Effector memory CD8-positive, alpha-beta T cell (primary cell): ENCODE results near the gene SSR4.
A peak's percentile ranks its signal among the peaks of the same experiment; 100 is the strongest.

Source experiments
- ATAC-seq: fragments of 150-1000 bp; cut with Tn5 transposase; replicated peaks from 2 replicates; pipeline ENCODE4 v1.10.0; 2021; ENCODE audit warnings: mild to moderate bottlenecking, moderate library complexity
- DNase-seq, 3 experiments: peaks; one replicate each; pipeline ENCODE4 v3.0.0; 2021
- H3K27ac Mint-ChIP-seq, 2 donors: one replicate each; pipeline ENCODE4 v1.8.0; 2022; ENCODE audit warnings: mild to moderate bottlenecking in 2 of 2, mixed read lengths in 2 of 2, moderate library complexity in 2 of 2
- H3K27me3 Mint-ChIP-seq, 2 donors: one replicate each; pipeline ENCODE4 v1.8.0; 2022; ENCODE audit warnings: mixed read lengths in 2 of 2
- H3K36me3 Mint-ChIP-seq: one replicate; pipeline ENCODE4 v1.8.0; 2022; ENCODE audit warnings: mild to moderate bottlenecking, moderate library complexity, mixed read lengths; ENCODE audit not compliant: insufficient read depth
- H3K4me1 Mint-ChIP-seq, 2 donors: one replicate each; pipeline ENCODE4 v1.8.0; 2022; ENCODE audit warnings: low read depth in 2 of 2, mixed read lengths in 2 of 2
- H3K4me3 Mint-ChIP-seq, 2 donors: one replicate each; pipeline ENCODE4 v1.8.0; 2022; ENCODE audit warnings: mild to moderate bottlenecking in 2 of 2, mixed read lengths in 2 of 2, moderate library complexity in 2 of 2
- H3K9me3 Mint-ChIP-seq, 2 donors: one replicate each; pipeline ENCODE4 v1.8.0; 2022; ENCODE audit warnings: mixed read lengths in 2 of 2

Gene SSR4

GRCh38 chrX:153828723-153829548 lies 34.5 kb downstream of the SSR4 start:
- Mint-ChIP-seq H3K27me3 (no peaks in the 10 kb centered on the region), H3K9me3 (no peaks in the 10 kb centered on the region), H3K4me1 (peaks cover 17 to 19% of the 10 kb centered on the region in 2 donors), H3K36me3 (no peaks in the 10 kb centered on the region), H3K27ac (peak overlapping the region in 1 of 2 donors; percentile 44), H3K4me3 (peak overlapping the region; percentile 75 to 84)
- DNase-seq (no peak), ATAC-seq (peak; percentile 38)

- ATAC-seq (no peak), DNase-seq (no peak)
- peak overlapping the region; percentile 75 to 84 for H3K4me3 Mint-ChIP-seq
- no peaks in the 10 kb centered on the region for H3K27me3 Mint-ChIP-seq
- H3K4me1 Mint-ChIP-seq, result peaks cover 17 to 19% of the 10 kb centered on the region in 2 donors
- peak overlapping the region in 1 of 2 donors; percentile 44 for H3K27ac Mint-ChIP-seq
- H3K36me3 Mint-ChIP-seq, result no peaks in the 10 kb centered on the region
- H3K9me3 Mint-ChIP-seq, result no peaks in the 10 kb centered on the region
Observed at GRCh38 chrX:153829549-153829798, 35.0 kb downstream of the SSR4 start.

GRCh38 chrX:153829799-153830639 lies 35.6 kb downstream of the SSR4 start, which contains the start of gene PDZD4:
PDZD4 (minus strand) TSS chrX:153830544; CDS start chrX:153830298, 246 bp downstream.
- Mint-ChIP-seq H3K36me3 (no peaks in the 10 kb centered on the region), H3K4me1 (peaks cover 17 to 19% of the 10 kb centered on the region in 2 donors), H3K9me3 (no peaks in the 10 kb centered on the region), H3K27me3 (no peaks in the 10 kb centered on the region), H3K4me3 (peak within 1 kb of the TSS; percentile 75 to 84), H3K27ac (peak within 1 kb of the TSS in 1 of 2 donors; percentile 68)
- DNase-seq (no peak), ATAC-seq (peak; percentile 69)

GRCh38 chrX:153830640-153831428 lies 36.4 kb downstream of the SSR4 start:
- H3K27ac Mint-ChIP-seq, result no peak overlapping the region
- no peaks in the 10 kb centered on the region for H3K27me3 Mint-ChIP-seq
- H3K4me3 Mint-ChIP-seq, result peak overlapping the region; percentile 18 to 63

GRCh38 chrX:153831429-153832150 lies 37.1 kb downstream of the SSR4 start:
- no peaks in the 10 kb centered on the region for H3K9me3 Mint-ChIP-seq
- no peaks in the 10 kb centered on the region for H3K27me3 Mint-ChIP-seq
- no peak for DNase-seq
- H3K4me1 Mint-ChIP-seq, result peaks cover 16 to 18% of the 10 kb centered on the region in 2 donors
- ATAC-seq, result no peak
- peak overlapping the region; percentile 40 to 63 for H3K4me3 Mint-ChIP-seq
- no peaks in the 10 kb centered on the region for H3K36me3 Mint-ChIP-seq
- H3K27ac Mint-ChIP-seq, result peak overlapping the region in 1 of 2 donors; percentile 68

More at GRCh38 chrX:153830640-153831428, 36.4 kb downstream of the SSR4 start:
- Mint-ChIP-seq H3K9me3 (no peaks in the 10 kb centered on the region), H3K36me3 (no peaks in the 10 kb centered on the region), H3K4me1 (peaks cover 17 to 18% of the 10 kb centered on the region in 2 donors)
- no peak for ATAC-seq
- DNase-seq, result no peak

GRCh38 chrX:153832728-153833127 lies 38.3 kb downstream of the SSR4 start:
- Mint-ChIP-seq H3K4me3 (peak overlapping the region in 1 of 2 donors; percentile 63), H3K36me3 (no peaks in the 10 kb centered on the region), H3K27me3 (no peaks in the 10 kb centered on the region)

GRCh38 chrX:153836921-153837320 lies 42.5 kb downstream of the SSR4 start:
- ATAC-seq, result no peak
- no peak for DNase-seq
- H3K4me3 Mint-ChIP-seq, result no peak overlapping the region
- H3K36me3 Mint-ChIP-seq, result no peaks in the 10 kb centered on the region
- H3K9me3 Mint-ChIP-seq, result no peaks in the 10 kb centered on the region
- peaks cover 0 to 5% of the 10 kb centered on the region in 2 donors for H3K27me3 Mint-ChIP-seq
- H3K4me1 Mint-ChIP-seq, result peaks cover 0 to 4% of the 10 kb centered on the region in 2 donors
- H3K27ac Mint-ChIP-seq, result no peak overlapping the region

More at GRCh38 chrX:153832728-153833127, 38.3 kb downstream of the SSR4 start:
- H3K9me3 Mint-ChIP-seq, result no peaks in the 10 kb centered on the region
- no peak for DNase-seq
- peak overlapping the region in 1 of 2 donors; percentile 35 for H3K27ac Mint-ChIP-seq
- H3K4me1 Mint-ChIP-seq, result peaks cover 4 to 7% of the 10 kb centered on the region in 2 donors
- no peak for ATAC-seq

GRCh38 chrX:153844509-153845082 lies 50.1 kb downstream of the SSR4 start:
- H3K4me1 Mint-ChIP-seq, result no peaks in the 10 kb centered on the region
- no peak overlapping the region for H3K27ac Mint-ChIP-seq
- DNase-seq, result no peak
- H3K27me3 Mint-ChIP-seq, result peaks cover 7 to 9% of the 10 kb centered on the region in 2 donors
- H3K9me3 Mint-ChIP-seq, result no peaks in the 10 kb centered on the region
- H3K36me3 Mint-ChIP-seq, result no peaks in the 10 kb centered on the region
- no peak overlapping the region for H3K4me3 Mint-ChIP-seq
- ATAC-seq, result no peak

- H3K27ac Mint-ChIP-seq, result no peak overlapping the region
- no peaks in the 10 kb centered on the region for H3K4me1 Mint-ChIP-seq
- peaks cover 7 to 9% of the 10 kb centered on the region in 2 donors for H3K27me3 Mint-ChIP-seq
- no peak overlapping the region for H3K4me3 Mint-ChIP-seq
- ATAC-seq (no peak), DNase-seq (no peak)
- H3K36me3 Mint-ChIP-seq, result no peaks in the 10 kb centered on the region
- H3K9me3 Mint-ChIP-seq, result no peaks in the 10 kb centered on the region
Observed at GRCh38 chrX:153845195-153845594, 50.7 kb downstream of the SSR4 start.

GRCh38 chrX:153845842-153846241 lies 51.4 kb downstream of the SSR4 start:
- Mint-ChIP-seq H3K27ac (no peak overlapping the region), H3K27me3 (peaks cover 7 to 9% of the 10 kb centered on the region in 2 donors), H3K36me3 (no peaks in the 10 kb centered on the region), H3K4me1 (no peaks in the 10 kb centered on the region), H3K4me3 (no peak overlapping the region), H3K9me3 (no peaks in the 10 kb centered on the region)
- no peak for ATAC-seq
- no peak for DNase-seq
